ENCODE data around the gene OPCML.

The OPCML gene

GRCh38 chr11:133402551-133402950, 129.8 kb downstream of the OPCML start:
- H3K4me1 ChIP-seq (ENCODE audit: insufficient read depth, low read length, severe bottlenecking), result no peaks in the 10 kb centered on the region
- TF ChIP-seq CTCF (IDR thresholded peaks at IDR 0.05; ENCODE audit: low read length) (no peak), EZH2 (IDR thresholded peaks at IDR 0.05; ENCODE audit: borderline replicate concordance, low read length) (no peak)
- H3K9ac ChIP-seq (ENCODE audit: low read length), result no peak overlapping the region
- H3K9me3 ChIP-seq (ENCODE audit: low read length), result no peaks in the 10 kb centered on the region
- H3K27ac ChIP-seq (ENCODE audit: low read depth, low read length, poor library complexity, severe bottlenecking), result no peak overlapping the region
- no peaks in the 10 kb centered on the region for H3K9me2 ChIP-seq (ENCODE audit: low read depth, low read length)
- H3K4me3 ChIP-seq (ENCODE audit: low read depth, low read length, poor library complexity, severe bottlenecking), result no peak overlapping the region
- H3K79me2 ChIP-seq (ENCODE audit: insufficient read depth, low read length), result no peaks in the 10 kb centered on the region
- H3K36me3 ChIP-seq (ENCODE audit: insufficient read depth, low read length), result no peaks in the 10 kb centered on the region
- H2AFZ ChIP-seq (ENCODE audit: low read length), result no peak overlapping the region
- H3F3A ChIP-seq (ENCODE audit: insufficient read depth, low read length), result no peaks in the 10 kb centered on the region
- H3K4me2 ChIP-seq (ENCODE audit: low read length), result no peak overlapping the region
- no peaks in the 10 kb centered on the region for H3K27me3 ChIP-seq (ENCODE audit: insufficient read depth, low read length)
- no peaks in the 10 kb centered on the region for H4K20me1 ChIP-seq (ENCODE audit: insufficient read depth, low read length)

- Histone ChIP-seq H3K27me3 (ENCODE audit: insufficient read depth, low read length) (no peaks in the 10 kb centered on the region), H3K36me3 (ENCODE audit: insufficient read depth, low read length) (no peaks in the 10 kb centered on the region), H3K9ac (ENCODE audit: low read length) (no peak overlapping the region), H3F3A (ENCODE audit: insufficient read depth, low read length) (no peaks in the 10 kb centered on the region), H3K79me2 (ENCODE audit: insufficient read depth, low read length) (no peaks in the 10 kb centered on the region), H3K27ac (ENCODE audit: low read depth, low read length, poor library complexity, severe bottlenecking) (no peak overlapping the region), H3K4me2 (ENCODE audit: low read length) (no peak overlapping the region), H3K4me3 (ENCODE audit: low read depth, low read length, poor library complexity, severe bottlenecking) (no peak overlapping the region), H3K4me1 (ENCODE audit: insufficient read depth, low read length, severe bottlenecking) (no peaks in the 10 kb centered on the region), H3K9me2 (ENCODE audit: low read depth, low read length) (no peaks in the 10 kb centered on the region), H2AFZ (ENCODE audit: low read length) (no peak overlapping the region), H3K9me3 (ENCODE audit: low read length) (no peaks in the 10 kb centered on the region), H4K20me1 (ENCODE audit: insufficient read depth, low read length) (no peaks in the 10 kb centered on the region)
- TF ChIP-seq CTCF (IDR thresholded peaks at IDR 0.05; ENCODE audit: low read length) (no peak), EZH2 (IDR thresholded peaks at IDR 0.05; ENCODE audit: borderline replicate concordance, low read length) (no peak)
Observed at GRCh38 chr11:133399855-133400625, 132.3 kb downstream of the OPCML start.

- Histone ChIP-seq H3K36me3 (ENCODE audit: insufficient read depth, low read length) (no peaks in the 10 kb centered on the region), H3K27me3 (ENCODE audit: insufficient read depth, low read length) (no peaks in the 10 kb centered on the region), H3K79me2 (ENCODE audit: insufficient read depth, low read length) (no peaks in the 10 kb centered on the region), H3K4me1 (ENCODE audit: insufficient read depth, low read length, severe bottlenecking) (no peaks in the 10 kb centered on the region), H3F3A (ENCODE audit: insufficient read depth, low read length) (no peaks in the 10 kb centered on the region), H3K9me3 (ENCODE audit: low read length) (no peaks in the 10 kb centered on the region), H4K20me1 (ENCODE audit: insufficient read depth, low read length) (no peaks in the 10 kb centered on the region), H3K9ac (ENCODE audit: low read length) (no peak overlapping the region), H2AFZ (ENCODE audit: low read length) (no peak overlapping the region), H3K9me2 (ENCODE audit: low read depth, low read length) (no peaks in the 10 kb centered on the region), H3K4me2 (ENCODE audit: low read length) (no peak overlapping the region), H3K27ac (ENCODE audit: low read depth, low read length, poor library complexity, severe bottlenecking) (no peak overlapping the region), H3K4me3 (ENCODE audit: low read depth, low read length, poor library complexity, severe bottlenecking) (no peak overlapping the region)
- TF ChIP-seq CTCF (IDR thresholded peaks at IDR 0.05; ENCODE audit: low read length), result no peak
- TF ChIP-seq EZH2 (IDR thresholded peaks at IDR 0.05; ENCODE audit: borderline replicate concordance, low read length), result no peak
Observed at GRCh38 chr11:133399294-133399693, 133.0 kb downstream of the OPCML start.

All from OCI-LY1 (cell line).